GM12878 (cell line): ENCODE results near the gene TELO2. TPM values are rescaled to one million over a fixed set of nuclear protein-coding genes. Genes with fewer than 3 reads are reported as not detected.

Experiments used
- ATAC-seq: fragments of 200-7000 bp; cut with Tn5 transposase; 3 replicates; pipeline ENCODE4 v1.9.1; 2020; ENCODE audit warnings: mild to moderate bottlenecking, moderate library complexity
- BruUV-seq: library from RNA; stranded (reverse); fragments of 400-500 nt; replicated peaks from 2 replicates; lab custom pipeline; 2021; lab: Mats Ljungman, UMichigan
- CTCF ChIA-PET: fragments of 300-600 bp; sonication (Branson Sonifier 250); formaldehyde crosslinking; extraction: SDS; loops from one replicate; lab custom pipeline; 2021; ENCODE audit warnings: inconsistent platforms; lab: Yijun Ruan, JAX
- POLR2A ChIA-PET: fragments of 350-600 bp; formaldehyde crosslinking; extraction: SDS; loops from one replicate; lab custom pipeline; 2021; ENCODE audit warnings: inconsistent platforms; lab: Charles Lee
- RAD21 ChIA-PET: fragments of 300-600 bp; sonication (Branson Sonifier 250); formaldehyde crosslinking; loops from one replicate; lab custom pipeline; 2023; ENCODE audit warnings: antibody characterized with exemption; ENCODE audit not compliant: unreplicated experiment; lab: Charles Lee
- SMC1A ChIA-PET: fragments of 300-600 bp; sonication (Branson Sonifier 250); formaldehyde crosslinking; loops from one replicate; lab custom pipeline; 2023; ENCODE audit not compliant: unreplicated experiment, uncharacterized antibody; lab: Charles Lee
- DNase-seq: peaks from one replicate; pipeline ENCODE4 v3.0.0-alpha.2; 2011; ENCODE audit warnings: low read depth, low spot score
- FAIRE-seq: peaks from 3 replicates; lab custom pipeline; 2011; peaks lifted over from hg19 to GRCh38; lab: Jason Lieb, UNC
- H2AFZ ChIP-seq: 2 replicates; pipeline ENCODE4 v1.6.0; 2011; ENCODE audit warnings: low read depth, low read length, control low read depth; ENCODE audit not compliant: control insufficient read depth
- H3K27ac ChIP-seq: 2 replicates; pipeline ENCODE4 v1.5.1; 2011; ENCODE audit warnings: control low read depth; ENCODE audit not compliant: control insufficient read depth, insufficient read depth
- H3K27me3 ChIP-seq, 2 experiments: replicated peaks in 1 of 2; 2 replicates each; pipeline versions ENCODE4 v1.6.0 to v1.6.1; 2011; ENCODE audit warnings: low read length in 1 of 2; ENCODE audit not compliant: control insufficient read depth in 2 of 2, insufficient read depth in 2 of 2
- H3K36me3 ChIP-seq, 2 experiments: 2 replicates each; pipeline ENCODE4 v1.5.1; 2011; ENCODE audit warnings: low read length in 1 of 2; ENCODE audit not compliant: control insufficient read depth in 2 of 2, insufficient read depth in 2 of 2
- H3K4me1 ChIP-seq: 2 replicates; pipeline ENCODE4 v1.6.1; 2011; ENCODE audit warnings: mild to moderate bottlenecking, low read length, moderate library complexity, mixed read lengths; ENCODE audit not compliant: control insufficient read depth, insufficient read depth
- H3K4me2 ChIP-seq: 2 replicates; pipeline ENCODE4 v1.6.0; 2011; ENCODE audit warnings: control low read depth; ENCODE audit not compliant: control insufficient read depth, insufficient read depth
- H3K4me3 ChIP-seq: fragments of 200-600 bp; sonication (generic); 2 replicates; pipeline ENCODE4 v1.5.1; 2016
- H3K79me2 ChIP-seq: 2 replicates; pipeline ENCODE4 v1.6.0; 2011; ENCODE audit warnings: low read length; ENCODE audit not compliant: control insufficient read depth, insufficient read depth
- H3K9ac ChIP-seq: 2 replicates; pipeline ENCODE4 v1.8.0; 2011; ENCODE audit warnings: low read length, control low read depth, mixed read lengths; ENCODE audit not compliant: control insufficient read depth, insufficient read depth
- H3K9me3 ChIP-seq: replicated peaks from 3 replicates; pipeline ENCODE4 v1.5.1; 2011; ENCODE audit warnings: mild to moderate bottlenecking, low read length; ENCODE audit not compliant: control insufficient read depth, insufficient read depth
- H4K20me1 ChIP-seq: 2 replicates; pipeline ENCODE4 v1.6.0; 2011; ENCODE audit not compliant: control insufficient read depth, insufficient read depth
- CTCF ChIP-seq, 3 experiments: IDR thresholded peaks in 2 of 3; conservative IDR thresholded peaks in 1 of 3; 2 replicates each; pipeline ENCODE4 v1.5.1; 2011; ENCODE audit warnings: low read depth in 3 of 3, low read length in 3 of 3, mild to moderate bottlenecking in 3 of 3, control low read depth in 2 of 3, moderate library complexity in 2 of 3, inconsistent platforms in 1 of 3, mixed read lengths in 1 of 3; ENCODE audit not compliant: control insufficient read depth in 2 of 3, insufficient read depth in 1 of 3; ENCODE audit errors: extremely low read depth in 1 of 3
- CUX1 ChIP-seq: IDR thresholded peaks from 2 replicates; pipeline ENCODE4 v1.6.1; 2012; ENCODE audit warnings: improper control_type of control experiment, low read depth, low read length; ENCODE audit not compliant: insufficient replicate concordance
- WGBS: methylation state at CpG from one replicate; pipeline ENCODE4 v1.1.6; 2016; ENCODE audit warnings: low lambda C conversion rate; ENCODE audit not compliant: insufficient replicate concordance, insufficient coverage; ENCODE audit errors: missing lambda C conversion rate; 5-methylcytosine and 5-hydroxymethylcytosine counted together
- in situ Hi-C: fragments of 300-500 bp; cut with MboI; formaldehyde crosslinking; loops from 9 replicates; pipeline ENCODE4 v1.14.3; 2018; ENCODE audit warnings: mixed read lengths
- intact Hi-C: fragments of 100-400 bp; cut with micrococcal nuclease; formaldehyde crosslinking; loops from one replicate; pipeline ENCODE4 v1.14.2; 2022; ENCODE audit not compliant: unreplicated experiment
- polyA plus RNA-seq, 11 experiments: library from polyadenylated mRNA; depleted of rRNA in 4 of 11; unstranded in 6 of 11; stranded (reverse) in 5 of 11; fragments of >200 nt; fragmentation: Nextera tagmentation in 4 of 11; fragmentation: Illumina TruSeq in 1 of 11; extraction: Ambion mirVana in 4 of 11; extraction: Trizol in 1 of 11; gene quantifications; 1 replicate in 1 of 11; 2 replicates in 10 of 11; pipeline versions ENCODE4 v1.2.1 to v1.2.3, GENCODE V29; 2011 to 2016; ENCODE audit warnings: inconsistent platforms in 2 of 11, missing spikeins in 2 of 11, low read depth in 1 of 11
- total RNA-seq, 4 experiments: library from RNA; depleted of rRNA in 3 of 4; stranded (reverse); fragments of >200 nt in 3 of 4; fragmentation: Illumina TruSeq in 1 of 4; extraction: Trizol in 1 of 4; gene quantifications; 2 replicates each; pipeline versions ENCODE4 v1.2.1 to v1.2.3, GENCODE V29; 2013 to 2021

Gene TELO2
- total and polyA plus RNA-seq, 10 of the 15 experiments (the other 5 are each of a cell fraction or from before 2014, with no cell fraction given): 0.55 to 72.8 (median 18.6) TPM

- H3K4me1 ChIP-seq: peaks cover 6% of the 10 kb centered on the region
- BruUV-seq: no TSS peak
- SMC1A ChIA-PET: interaction anchor here (1.2 kb wide), 1 partner anchor 10 kb away, joined by 3 read pairs; no protein-coding TSS in a partner anchor
- TF ChIP-seq CUX1 (no peak), CTCF (IDR thresholded peaks at IDR 0.05 in 2 of 3, conservative IDR thresholded peaks at IDR 0.05 in 1 of 3; ENCODE audit: control insufficient read depth in 2 of 3, extremely low read depth in 1 of 3, insufficient read depth in 1 of 3, low read depth in 3 of 3, low read length in 3 of 3) (peak in 2 of 3 experiments; percentile 7 to 10; a peak in 2 of 6 replicates)
- TF ChIP-seq, all 136 proteins: peak for 1
- no peak for DNase-seq
- WGBS: 43% methylated on average over 25 of the region's 25 CpGs
- H3K27me3 ChIP-seq: no peaks in the 10 kb centered on the region
- peak; percentile 4; the same call in 1 of the 3 replicates for ATAC-seq
- in situ Hi-C loops (no loop called here), intact Hi-C loops (no loop called here)
- POLR2A ChIA-PET: interaction anchor here (1.2 kb wide), 1 partner anchor 73 kb away, joined by 4 read pairs; the partner anchor contains the start of gene UQCC4
- H2AFZ ChIP-seq: no peak overlapping the region
- RAD21 ChIA-PET: no interaction called here
- peaks cover 3 to 7% of the 10 kb centered on the region in 2 experiments; a peak in 3 of 4 replicates for H3K36me3 ChIP-seq
- H3K9me3 ChIP-seq: no peaks in the 10 kb centered on the region
- peak overlapping the region; percentile 95 for H3K4me3 ChIP-seq
- H3K79me2 ChIP-seq: peaks cover 17% of the 10 kb centered on the region
- H4K20me1 ChIP-seq: no peaks in the 10 kb centered on the region
- no peak overlapping the region for H3K27ac ChIP-seq
- FAIRE-seq: no peak
- peak overlapping the region; percentile 92 for H3K9ac ChIP-seq
- peak overlapping the region; percentile 94 for H3K4me2 ChIP-seq
- CTCF ChIA-PET: interaction anchor here (1.1 to 1.8 kb wide), 2 partner anchors 65 kb away, joined by 3 to 6 read pairs; no protein-coding TSS in a partner anchor
These were observed 1.0 kb downstream of the TELO2 start for GRCh38 chr16:1494129-1494640.
